B cell (primary cell): ENCODE data around the gene ADCY1. TPM values are rescaled to one million over a fixed set of nuclear protein-coding genes. Genes with fewer than 3 reads are reported as not detected.

Source experiments
- ATAC-seq: fragments of 200-7000 bp; cut with Tn5 transposase; one replicate; pipeline ENCODE4 v1.10.0; 2021; ENCODE audit warnings: low read depth, mild to moderate bottlenecking, moderate number of reproducible peaks, moderate library complexity
- CTCF ChIA-PET: fragments of 350-600 bp; sonication (Branson Sonifier 250); formaldehyde crosslinking; loops from one replicate; lab custom pipeline; 2021; ENCODE audit warnings: antibody characterized with exemption, inconsistent platforms; lab: Charles Lee
- POLR2A ChIA-PET: fragments of 350-600 bp; sonication (Branson Sonifier 250); formaldehyde crosslinking; loops from one replicate; lab custom pipeline; 2021; ENCODE audit warnings: antibody characterized with exemption; lab: Charles Lee
- DNase-seq: peaks from one replicate; pipeline ENCODE4 v3.0.0; 2013
- H2AFZ ChIP-seq: 2 replicates; pipeline ENCODE4 v1.6.1; 2012; ENCODE audit warnings: mild to moderate bottlenecking, low read depth, low read length; ENCODE audit not compliant: insufficient read depth, poor library complexity, severe bottlenecking
- H3K27ac ChIP-seq, 2 donors: 1 replicate in 1 of 2; 2 replicates in 1 of 2; pipeline ENCODE4 v1.5.1; 2012 to 2013; ENCODE audit warnings: low read length in 2 of 2, mild to moderate bottlenecking in 2 of 2, moderate library complexity in 1 of 2
- H3K27me3 ChIP-seq, 4 experiments: fragments of 200-600 bp in 1 of 4; sonication (generic) in 1 of 4; replicated peaks in 1 of 4; 1 replicate in 2 of 4; 2 replicates in 2 of 4; pipeline versions ENCODE4 v1.6.1 to v1.7.0; 2013 to 2016; ENCODE audit warnings: low read length in 3 of 4, mild to moderate bottlenecking in 2 of 4, mixed read lengths in 1 of 4, moderate library complexity in 1 of 4; ENCODE audit not compliant: insufficient read depth in 4 of 4, control insufficient read depth in 3 of 4; ENCODE audit errors: control extremely low read depth in 1 of 4
- H3K36me3 ChIP-seq, 2 experiments: replicated peaks in 1 of 2; 1 replicate in 1 of 2; 2 replicates in 1 of 2; pipeline versions ENCODE4 v1.6.1 to v1.7.1; 2013; ENCODE audit warnings: low read length in 1 of 2; ENCODE audit not compliant: insufficient read depth in 2 of 2, control insufficient read depth in 1 of 2; ENCODE audit errors: control extremely low read depth in 1 of 2, extremely low read depth in 1 of 2
- H3K4me1 ChIP-seq, 2 donors: fragments of 200-600 bp in 1 of 2; sonication (generic) in 1 of 2; 1 replicate in 1 of 2; 2 replicates in 1 of 2; pipeline versions ENCODE4 v1.5.1 to v1.6.1; 2013 to 2017; ENCODE audit warnings: low read length in 2 of 2; ENCODE audit not compliant: control insufficient read depth in 2 of 2, insufficient read depth in 2 of 2
- H3K4me2 ChIP-seq: replicated peaks from 2 replicates; pipeline ENCODE3; 2012; ENCODE audit warnings: mild to moderate bottlenecking, low read depth, low read length; ENCODE audit not compliant: poor library complexity, severe bottlenecking
- H3K4me3 ChIP-seq, 5 experiments: fragments of 200-600 bp in 1 of 5; sonication (generic) in 1 of 5; 1 replicate in 3 of 5; 2 replicates in 2 of 5; pipeline versions ENCODE4 v1.5.1 to v1.7.0; 2011 to 2016; ENCODE audit warnings: low read length in 4 of 5, mild to moderate bottlenecking in 4 of 5, low read depth in 2 of 5, control low read depth in 1 of 5, moderate library complexity in 1 of 5; ENCODE audit not compliant: insufficient read depth in 1 of 5; ENCODE audit errors: control extremely low read depth in 1 of 5, extremely low read depth in 1 of 5
- H3K79me2 ChIP-seq: fragments of 200-600 bp; sonication (generic); one replicate; pipeline ENCODE4 v1.6.0; 2016; ENCODE audit warnings: low read length; ENCODE audit not compliant: control insufficient read depth, insufficient read depth
- H3K9ac ChIP-seq: fragments of 200-600 bp; sonication (generic); 2 replicates; pipeline ENCODE4 v1.6.1; 2017; ENCODE audit warnings: mild to moderate bottlenecking, low read length, moderate library complexity
- H3K9me3 ChIP-seq, 3 donors: one replicate each; pipeline versions ENCODE4 v1.6.1 to v1.7.1; 2013; ENCODE audit warnings: low read length in 2 of 3; ENCODE audit not compliant: control insufficient read depth in 2 of 3, insufficient read depth in 1 of 3; ENCODE audit errors: control extremely low read depth in 1 of 3
- H4K20me1 ChIP-seq: 2 replicates; pipeline ENCODE4 v1.6.0; 2012; ENCODE audit warnings: mild to moderate bottlenecking, low read length; ENCODE audit not compliant: insufficient read depth, control insufficient read depth, poor library complexity, severe bottlenecking
- H3K27ac Mint-ChIP-seq: one replicate; pipeline ENCODE4 v1.8.0; 2021; ENCODE audit warnings: mixed read lengths
- H3K27me3 Mint-ChIP-seq: one replicate; pipeline ENCODE4 v1.8.0; 2021; ENCODE audit warnings: mixed read lengths
- H3K4me1 Mint-ChIP-seq: one replicate; pipeline ENCODE4 v1.8.0; 2021; ENCODE audit warnings: mixed read lengths
- H3K4me3 Mint-ChIP-seq: one replicate; pipeline ENCODE4 v1.8.0; 2021; ENCODE audit warnings: mixed read lengths
- H3K9me3 Mint-ChIP-seq: one replicate; pipeline ENCODE4 v1.8.0; 2022; ENCODE audit warnings: mixed read lengths; ENCODE audit not compliant: insufficient read depth
- EZH2 ChIP-seq: IDR thresholded peaks from 2 replicates; pipeline ENCODE4 v1.6.1; 2012; ENCODE audit warnings: borderline replicate concordance, low read depth, mild to moderate bottlenecking, moderate library complexity, low read length; ENCODE audit not compliant: insufficient read depth, poor library complexity, severe bottlenecking
- WGBS: methylation state at CpG from one replicate; pipeline ENCODE4 v1.1.5; 2013; ENCODE audit warnings: missing lambda C conversion rate; ENCODE audit not compliant: insufficient coverage; 5-methylcytosine and 5-hydroxymethylcytosine counted together
- intact Hi-C: fragments of 100-400 bp; cut with micrococcal nuclease; formaldehyde crosslinking; loops from one replicate; pipeline ENCODE4 v1.10.0; 2022
- polyA plus RNA-seq: library from polyadenylated mRNA; depleted of rRNA; stranded (reverse); fragments of >200 nt; gene quantifications from 2 replicates; pipeline ENCODE4 v1.2.3, GENCODE V29; 2012
- total RNA-seq, 2 donors: library from RNA; stranded (reverse); fragments of 120-200 nt in 1 of 2; gene quantifications; 1 replicate in 1 of 2; 2 replicates in 1 of 2; pipeline versions ENCODE4 v1.2.3 to v1.2.4, GENCODE V29; 2013 to 2022
- TF ChIP-seq, protein P1 (sequence below): fragments of 200-600 bp; IDR thresholded peaks from one replicate; pipeline ENCODE4 v1.8.0; 2022; ENCODE audit warnings: antibody characterized with exemption, mild to moderate bottlenecking

ADCY1 gene
- total and polyA plus RNA-seq, 2 donors (not counting 1 experiment from before 2014, with no cell fraction given): 0.05 to 0.12 TPM

DNA sequence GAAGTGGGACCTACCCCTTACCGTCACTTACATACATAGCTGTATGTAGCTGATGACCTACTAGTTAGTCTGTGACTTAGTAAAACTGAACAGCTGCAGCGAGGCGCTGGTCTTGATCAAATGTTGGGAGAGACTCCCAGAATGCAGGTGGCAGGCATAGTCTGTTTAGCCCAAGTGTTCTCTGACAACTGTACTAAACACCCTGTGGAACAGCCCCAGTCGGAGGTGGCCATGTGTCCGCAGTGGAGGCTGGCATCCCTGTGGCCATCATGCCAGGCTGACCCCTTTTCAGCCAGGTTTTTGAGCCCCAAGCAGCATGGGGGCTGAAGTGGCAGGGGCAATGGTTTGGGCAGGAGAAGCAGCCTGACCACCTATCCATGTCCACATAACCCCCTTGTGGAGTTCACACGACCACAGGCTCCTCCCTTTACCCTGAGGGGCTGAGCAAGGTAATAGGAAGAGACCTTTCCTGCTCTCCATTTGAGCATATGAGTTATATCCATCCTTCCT, 7.2 kb downstream of the ADCY1 start:
- Histone ChIP-seq H3K36me3 (no peaks in the 10 kb centered on the region), H3K27ac (no peak overlapping the region), H3K4me3 (no peak overlapping the region), H3K27me3 (peaks cover 0 to 2% (median 0%) of the 10 kb centered on the region in 4 experiments), H2AFZ (no peak overlapping the region), H3K4me1 (no peaks in the 10 kb centered on the region), H3K9me3 (no peaks in the 10 kb centered on the region), H3K79me2 (no peaks in the 10 kb centered on the region), H3K4me2 (no peak overlapping the region), H4K20me1 (no peaks in the 10 kb centered on the region), H3K9ac (no peak overlapping the region)
- CTCF ChIA-PET: no interaction called here
- Mint-ChIP-seq H3K4me1 (no peaks in the 10 kb centered on the region), H3K4me3 (no peak overlapping the region), H3K9me3 (no peaks in the 10 kb centered on the region), H3K27me3 (peaks cover 9% of the 10 kb centered on the region), H3K27ac (no peak overlapping the region)
- WGBS: 96% methylated on average over 4 of the region's 6 CpGs
- intact Hi-C loops: no loop called here
- TF ChIP-seq, protein P1, sequence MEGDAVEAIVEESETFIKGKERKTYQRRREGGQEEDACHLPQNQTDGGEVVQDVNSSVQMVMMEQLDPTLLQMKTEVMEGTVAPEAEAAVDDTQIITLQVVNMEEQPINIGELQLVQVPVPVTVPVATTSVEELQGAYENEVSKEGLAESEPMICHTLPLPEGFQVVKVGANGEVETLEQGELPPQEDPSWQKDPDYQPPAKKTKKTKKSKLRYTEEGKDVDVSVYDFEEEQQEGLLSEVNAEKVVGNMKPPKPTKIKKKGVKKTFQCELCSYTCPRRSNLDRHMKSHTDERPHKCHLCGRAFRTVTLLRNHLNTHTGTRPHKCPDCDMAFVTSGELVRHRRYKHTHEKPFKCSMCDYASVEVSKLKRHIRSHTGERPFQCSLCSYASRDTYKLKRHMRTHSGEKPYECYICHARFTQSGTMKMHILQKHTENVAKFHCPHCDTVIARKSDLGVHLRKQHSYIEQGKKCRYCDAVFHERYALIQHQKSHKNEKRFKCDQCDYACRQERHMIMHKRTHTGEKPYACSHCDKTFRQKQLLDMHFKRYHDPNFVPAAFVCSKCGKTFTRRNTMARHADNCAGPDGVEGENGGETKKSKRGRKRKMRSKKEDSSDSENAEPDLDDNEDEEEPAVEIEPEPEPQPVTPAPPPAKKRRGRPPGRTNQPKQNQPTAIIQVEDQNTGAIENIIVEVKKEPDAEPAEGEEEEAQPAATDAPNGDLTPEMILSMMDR: no peak
- no peak for TF ChIP-seq EZH2
- POLR2A ChIA-PET: no interaction called here
- DNase-seq: no peak
- ATAC-seq: no peak

DNA sequence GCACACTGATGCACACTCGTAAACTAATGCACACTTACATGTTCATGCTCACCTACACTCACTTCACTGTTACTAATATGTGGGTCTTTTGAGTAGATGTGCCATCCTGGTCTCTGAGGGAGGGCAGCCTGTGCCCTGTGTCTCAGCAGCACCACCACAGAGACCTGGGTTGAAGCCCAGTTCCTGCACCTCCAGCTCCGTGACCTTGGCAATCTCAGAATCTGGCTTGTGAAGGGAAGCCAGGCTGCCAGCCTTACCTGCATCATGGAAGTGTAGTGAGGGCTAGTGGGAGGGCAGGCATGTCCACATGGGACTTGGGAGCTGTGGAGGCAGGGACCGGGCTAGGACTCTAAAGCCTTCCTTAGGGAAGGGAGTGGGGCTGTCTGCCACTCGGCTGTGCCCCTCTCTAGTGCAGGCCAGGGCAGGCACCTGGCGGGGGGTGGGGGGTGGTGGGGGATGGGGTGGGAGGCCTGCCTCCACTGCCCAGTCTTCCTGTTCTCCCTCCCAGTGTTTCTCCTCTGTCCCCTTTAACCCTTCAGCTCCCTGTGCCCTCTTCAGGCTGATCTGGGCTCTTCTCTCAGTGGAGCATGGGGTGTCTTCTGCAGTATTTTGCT, 8.1 kb downstream of the ADCY1 start:
- Mint-ChIP-seq H3K4me3 (no peak overlapping the region), H3K9me3 (no peaks in the 10 kb centered on the region), H3K27me3 (peaks cover 7% of the 10 kb centered on the region), H3K4me1 (no peaks in the 10 kb centered on the region), H3K27ac (no peak overlapping the region)
- no peak for ATAC-seq
- H3K9ac ChIP-seq: no peak overlapping the region
- no peaks in the 10 kb centered on the region for H3K9me3 ChIP-seq
- 89% methylated on average over 1 of the region's 5 CpGs for WGBS
- no peaks in the 10 kb centered on the region for H3K79me2 ChIP-seq
- POLR2A ChIA-PET: no interaction called here
- no peaks in the 10 kb centered on the region for H3K36me3 ChIP-seq
- H2AFZ ChIP-seq: no peak overlapping the region
- TF ChIP-seq EZH2: no peak
- TF ChIP-seq, protein P1: no peak
- no peaks in the 10 kb centered on the region for H4K20me1 ChIP-seq
- no peak overlapping the region for H3K4me2 ChIP-seq
- CTCF ChIA-PET: no interaction called here
- no peak overlapping the region for H3K4me3 ChIP-seq
- no peak for DNase-seq
- H3K4me1 ChIP-seq: no peaks in the 10 kb centered on the region
- intact Hi-C loops: no loop called here
- H3K27me3 ChIP-seq: no peaks in the 10 kb centered on the region
- H3K27ac ChIP-seq: no peak overlapping the region
